H1 (cell line): ENCODE results near the gene KRTAP10-5. TPM values are rescaled to one million over a fixed set of nuclear protein-coding genes. Genes with fewer than 3 reads are reported as not detected.

Experiments
- BCL11A ChIP-seq, 2 experiments: IDR thresholded peaks; one replicate each; pipeline ENCODE4 v1.6.1; 2011; ENCODE audit warnings: low read depth in 2 of 2, low read length in 2 of 2, mild to moderate bottlenecking in 2 of 2
- CBX5 ChIP-seq: fragments of 300-800, 300-1000 bp; sonication (generic); IDR thresholded peaks from 2 replicates; pipeline ENCODE4 v1.7.1; 2016; ENCODE audit warnings: antibody characterized with exemption, low read length, low read depth
- CBX8 ChIP-seq: fragments of 300-800, 300-1000 bp; sonication (generic); IDR thresholded peaks from 2 replicates; pipeline ENCODE4 v1.7.1; 2016; ENCODE audit warnings: low read depth, low read length, borderline replicate concordance
- CHD7 ChIP-seq: fragments of 300-600 bp; sonication (generic); IDR thresholded peaks from 2 replicates; pipeline ENCODE4 v1.7.1; 2012; ENCODE audit warnings: low read length, moderate library complexity, mild to moderate bottlenecking, inconsistent platforms; ENCODE audit not compliant: insufficient replicate concordance
- CTCF ChIP-seq, 3 experiments: IDR thresholded peaks; 1 replicate in 2 of 3; 2 replicates in 1 of 3; pipeline versions ENCODE4 v1.5.1 to v1.6.1; 2011; ENCODE audit warnings: low read length in 3 of 3, mild to moderate bottlenecking in 3 of 3, inconsistent platforms in 2 of 3, low read depth in 1 of 3, moderate library complexity in 1 of 3; ENCODE audit not compliant: insufficient read depth in 1 of 3; ENCODE audit errors: control extremely low read depth in 1 of 3
- EZH2 ChIP-seq: fragments of 200-600 bp; sonication (generic); IDR thresholded peaks from 2 replicates; pipeline ENCODE4 v1.7.1; 2012; ENCODE audit warnings: low read depth, mild to moderate bottlenecking, moderate library complexity, low read length, inconsistent platforms; ENCODE audit not compliant: severe bottlenecking
- RAD21 ChIP-seq, 2 experiments: IDR thresholded peaks in 1 of 2; conservative IDR thresholded peaks in 1 of 2; 2 replicates each; pipeline ENCODE4 v1.6.1; 2011; ENCODE audit warnings: low read depth in 2 of 2, low read length in 2 of 2, improper control_type of control experiment in 1 of 2, inconsistent platforms in 1 of 2, mild to moderate bottlenecking in 1 of 2, moderate library complexity in 1 of 2
- polyA plus RNA-seq, 7 experiments: library from polyadenylated mRNA; depleted of rRNA in 3 of 7; stranded (reverse) in 5 of 7; unstranded in 2 of 7; fragments of >200 nt in 5 of 7; fragments of 200-250 nt in 2 of 7; gene quantifications; 1 replicate in 5 of 7; 2 replicates in 1 of 7; 4 replicates in 1 of 7; pipeline versions ENCODE4 v1.2.1 to v1.2.3, GENCODE V29; 2011 to 2013; ENCODE audit warnings: missing spikeins in 2 of 7, mixed read lengths in 2 of 7
- total RNA-seq: library from RNA; stranded (reverse); fragmentation: NEBNext Ultra II Directional; extraction: Animal tissue kit (Norgen Biotek cat#: 25700); gene quantifications from 2 replicates; pipeline ENCODE4 v1.2.1, GENCODE V29; 2021

KRTAP10-5 gene
- total and polyA plus RNA-seq, 2 of the 8 experiments (the other 6 are each of a cell fraction or from before 2014, with no cell fraction given): 0.09 TPM; not detected in 1

- TF ChIP-seq CBX8: no peak
- TF ChIP-seq CTCF (IDR thresholded peaks at IDR 0.05; ENCODE audit: control extremely low read depth in 1 of 3, insufficient read depth in 1 of 3, low read depth in 1 of 3, low read length in 3 of 3): no peak
- no peak for TF ChIP-seq RAD21 (IDR thresholded peaks at IDR 0.05 in 1 of 2, conservative IDR thresholded peaks at IDR 0.05 in 1 of 2; ENCODE audit: low read depth in 2 of 2, low read length in 2 of 2)
- no peak for TF ChIP-seq BCL11A (IDR thresholded peaks at IDR 0.05; ENCODE audit: low read depth in 2 of 2, low read length in 2 of 2)
- TF ChIP-seq EZH2: no peak
- TF ChIP-seq CHD7: no peak
- no peak for TF ChIP-seq CBX5
These were observed 9.3 kb upstream of the KRTAP10-5 start (continued) for GRCh38 chr21:44589586-44590305.
